HepG2 (cell line): ENCODE results near the gene DLL1. TPM values are rescaled to one million over a fixed set of nuclear protein-coding genes. Genes with fewer than 3 reads are reported as not detected.

Experiments
- ATAC-seq: fragments of 200-7000 bp; cut with Tn5 transposase; 3 replicates; pipeline ENCODE4 v1.9.1; 2020; ENCODE audit warnings: mild to moderate bottlenecking, moderate library complexity
- BruUV-seq: library from RNA; stranded (reverse); fragments of 400-500 nt; replicated peaks from 2 replicates; lab custom pipeline; 2021; lab: Mats Ljungman, UMichigan
- CTCF ChIA-PET: fragments of 300-600 bp; formaldehyde crosslinking; extraction: SDS; loops from one replicate; lab custom pipeline; 2021; ENCODE audit warnings: low total read pairs, inconsistent platforms, low intra/inter-chr PET ratio; lab: Yijun Ruan, JAX
- POLR2A ChIA-PET: fragments of 350-600 bp; sonication (Branson Sonifier 250); formaldehyde crosslinking; loops from one replicate; lab custom pipeline; 2020; ENCODE audit warnings: antibody characterized with exemption, inconsistent platforms; lab: Yijun Ruan, JAX
- DNase-seq: peaks from one replicate; pipeline ENCODE4 v3.0.0-alpha.2; 2015; ENCODE audit warnings: low spot score
- FAIRE-seq: peaks from 3 replicates; lab custom pipeline; 2011; peaks lifted over from hg19 to GRCh38; lab: Jason Lieb, UNC
- H2AFZ ChIP-seq: one replicate; pipeline ENCODE4 v1.6.1; 2011; ENCODE audit warnings: low read length, inconsistent platforms
- H3K27ac ChIP-seq: fragments of 300-600 bp; 3 replicates; pipeline ENCODE4 v1.8.0; 2011; ENCODE audit warnings: mixed run types, mild to moderate bottlenecking, mixed read lengths, low read length, inconsistent platforms; ENCODE audit not compliant: insufficient read depth; ENCODE audit errors: extremely low read length
- H3K27me3 ChIP-seq, 2 experiments: fragments of 200-600 bp in 1 of 2; 2 replicates in 1 of 2; 3 replicates in 1 of 2; pipeline versions ENCODE4 v1.6.0 to v1.8.0; 2011; ENCODE audit warnings: low read length in 2 of 2, mild to moderate bottlenecking in 2 of 2, moderate library complexity in 2 of 2, inconsistent platforms in 1 of 2; ENCODE audit not compliant: insufficient read depth in 2 of 2, control insufficient read depth in 1 of 2
- H3K36me3 ChIP-seq, 2 experiments: fragments of 200-600 bp in 1 of 2; replicated peaks in 1 of 2; 2 replicates in 1 of 2; 3 replicates in 1 of 2; pipeline versions ENCODE4 v1.5.1 to v1.8.0; 2011; ENCODE audit warnings: low read length in 2 of 2, inconsistent platforms in 1 of 2; ENCODE audit not compliant: insufficient read depth in 2 of 2, control insufficient read depth in 1 of 2
- H3K4me1 ChIP-seq: 2 replicates; pipeline ENCODE4 v1.5.1; 2012; ENCODE audit warnings: low read length, inconsistent platforms; ENCODE audit not compliant: insufficient read depth
- H3K4me2 ChIP-seq: 2 replicates; pipeline ENCODE4 v1.6.0; 2011; ENCODE audit warnings: low read depth, low read length, inconsistent platforms
- H3K4me3 ChIP-seq, 3 experiments: fragments of 200-600 bp in 1 of 3; sonication (generic), shearing (Covaris generic) in 1 of 3; replicated peaks in 1 of 3; 2 replicates each; pipeline ENCODE4 v1.5.1; 2011 to 2016; ENCODE audit warnings: low read length in 3 of 3, inconsistent platforms in 2 of 3, low read depth in 2 of 3, mild to moderate bottlenecking in 2 of 3, control low read depth in 1 of 3, mixed read lengths in 1 of 3; ENCODE audit not compliant: insufficient read depth in 1 of 3
- H3K79me2 ChIP-seq: one replicate; pipeline ENCODE4 v1.6.1; 2011; ENCODE audit warnings: low read length, inconsistent platforms; ENCODE audit not compliant: insufficient read depth
- H3K9ac ChIP-seq: 2 replicates; pipeline ENCODE4 v1.6.0; 2011; ENCODE audit warnings: mild to moderate bottlenecking, low read depth, low read length, inconsistent platforms; ENCODE audit not compliant: insufficient read depth
- H3K9me3 ChIP-seq: 2 replicates; pipeline ENCODE4 v1.5.1; 2012; ENCODE audit warnings: mild to moderate bottlenecking, low read length
- H4K20me1 ChIP-seq: 2 replicates; pipeline ENCODE4 v1.6.0; 2011; ENCODE audit warnings: inconsistent platforms, mild to moderate bottlenecking, low read length, moderate library complexity; ENCODE audit not compliant: insufficient read depth
- KDM4B ChIP-seq: sonication (generic); formaldehyde crosslinking; IDR thresholded peaks from 2 replicates; pipeline ENCODE4 v1.4.0; 2020; ENCODE audit warnings: missing genetic modification reagents
- NBN ChIP-seq: fragments of 450-650 bp; conservative IDR thresholded peaks from 2 replicates; pipeline ENCODE4 v1.6.1; 2017
- NFIB ChIP-seq: sonication (generic); formaldehyde crosslinking; IDR thresholded peaks from 2 replicates; pipeline ENCODE4 v1.9.0; 2021; ENCODE audit warnings: missing genetic modification reagents, mild to moderate bottlenecking, borderline replicate concordance
- STAT6 ChIP-seq: sonication (generic); formaldehyde crosslinking; IDR thresholded peaks from 2 replicates; pipeline ENCODE4 v1.4.0; 2020; ENCODE audit warnings: missing genetic modification reagents, mild to moderate bottlenecking, borderline replicate concordance
- ZNF615 ChIP-seq: sonication (generic); formaldehyde crosslinking; IDR thresholded peaks from 2 replicates; pipeline ENCODE4 v1.5.0; 2020; ENCODE audit warnings: mild to moderate bottlenecking, missing genetic modification reagents, borderline replicate concordance
- WGBS: methylation state at CpG from one replicate; pipeline ENCODE4 v1.1.6; 2017; ENCODE audit warnings: low lambda C conversion rate; 5-methylcytosine and 5-hydroxymethylcytosine counted together
- in situ Hi-C: cut with HindIII; loops from 2 replicates; pipeline ENCODE4 v1.10.0; 2017; ENCODE audit warnings: low pct_unique_long_range_greater_than_20kb; ENCODE audit not compliant: extremely low pct_ligation_motif_present
- intact Hi-C: fragments of 100-400 bp; cut with micrococcal nuclease; formaldehyde crosslinking; loops from one replicate; pipeline ENCODE4 v1.10.0; 2022; ENCODE audit not compliant: unreplicated experiment
- polyA plus RNA-seq, 8 experiments: library from polyadenylated mRNA; depleted of rRNA in 3 of 8; stranded (reverse) in 7 of 8; unstranded in 1 of 8; fragments of >200 nt; fragmentation: Illumina TruSeq in 4 of 8; extraction: Trizol in 4 of 8; gene quantifications; 2 replicates each; pipeline versions ENCODE4 v1.2.1 to v1.2.3, GENCODE V29; 2011 to 2016; ENCODE audit warnings: low read depth in 4 of 8, missing spikeins in 1 of 8, mixed read lengths in 1 of 8; ENCODE audit not compliant: insufficient read depth in 1 of 8
- total RNA-seq, 5 experiments: library from RNA; depleted of rRNA; stranded (reverse); fragments of >200 nt; fragmentation: Illumina TruSeq; extraction: Trizol; gene quantifications; 2 replicates each; pipeline ENCODE4 v1.2.3, GENCODE V29; 2016; ENCODE audit warnings: low read depth in 1 of 5
- TF ChIP-seq, protein P1 (sequence below): sonication (generic); formaldehyde crosslinking; IDR thresholded peaks from 2 replicates; pipeline ENCODE4 v1.4.0; 2020; ENCODE audit warnings: missing genetic modification reagents

The DLL1 gene
- total and polyA plus RNA-seq, 2 of the 13 experiments (the other 11 are each of a cell fraction or from before 2014, with no cell fraction given): not detected

GRCh38 chr6:170273681-170274080 is 17.2 kb downstream of the DLL1 start (continued):
- no peak for TF ChIP-seq STAT6

DNA sequence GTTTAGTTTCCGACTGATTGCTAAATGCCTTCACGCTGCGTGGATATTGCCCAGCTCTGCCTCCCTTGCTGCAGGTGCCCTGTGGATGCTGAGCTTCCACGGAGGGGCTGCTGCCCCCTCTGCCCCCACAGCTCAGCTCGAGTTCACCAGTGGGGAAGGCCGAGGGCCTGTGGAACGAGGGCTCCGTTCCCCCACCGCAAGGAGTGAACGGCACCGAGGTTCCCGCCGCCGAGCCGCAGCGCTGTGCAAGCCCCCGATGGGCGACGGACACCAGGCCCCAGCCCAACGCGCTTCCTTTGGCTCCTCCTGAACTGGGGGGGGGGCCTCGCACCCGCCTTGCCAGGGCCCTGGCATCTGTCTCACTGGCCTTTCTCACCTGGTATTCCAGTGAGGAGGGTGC is 17.7 kb downstream of the DLL1 start:
- 47% methylated on average over 16 of the region's 23 CpGs for WGBS
- Histone ChIP-seq H3K27me3 (peaks cover 40 to 86% of the 10 kb centered on the region in 2 experiments), H3K4me1 (no peaks in the 10 kb centered on the region), H3K36me3 (no peaks in the 10 kb centered on the region), H3K4me3 (no peak overlapping the region)
- intact Hi-C loops: no loop called here
- POLR2A ChIA-PET: no interaction called here
- TF ChIP-seq NBN: no peak
- no peak for TF ChIP-seq ZNF615 (CRISPR knock-in tag)
- no peak for TF ChIP-seq NFIB (CRISPR knock-in tag)
- TF ChIP-seq, protein P1, sequence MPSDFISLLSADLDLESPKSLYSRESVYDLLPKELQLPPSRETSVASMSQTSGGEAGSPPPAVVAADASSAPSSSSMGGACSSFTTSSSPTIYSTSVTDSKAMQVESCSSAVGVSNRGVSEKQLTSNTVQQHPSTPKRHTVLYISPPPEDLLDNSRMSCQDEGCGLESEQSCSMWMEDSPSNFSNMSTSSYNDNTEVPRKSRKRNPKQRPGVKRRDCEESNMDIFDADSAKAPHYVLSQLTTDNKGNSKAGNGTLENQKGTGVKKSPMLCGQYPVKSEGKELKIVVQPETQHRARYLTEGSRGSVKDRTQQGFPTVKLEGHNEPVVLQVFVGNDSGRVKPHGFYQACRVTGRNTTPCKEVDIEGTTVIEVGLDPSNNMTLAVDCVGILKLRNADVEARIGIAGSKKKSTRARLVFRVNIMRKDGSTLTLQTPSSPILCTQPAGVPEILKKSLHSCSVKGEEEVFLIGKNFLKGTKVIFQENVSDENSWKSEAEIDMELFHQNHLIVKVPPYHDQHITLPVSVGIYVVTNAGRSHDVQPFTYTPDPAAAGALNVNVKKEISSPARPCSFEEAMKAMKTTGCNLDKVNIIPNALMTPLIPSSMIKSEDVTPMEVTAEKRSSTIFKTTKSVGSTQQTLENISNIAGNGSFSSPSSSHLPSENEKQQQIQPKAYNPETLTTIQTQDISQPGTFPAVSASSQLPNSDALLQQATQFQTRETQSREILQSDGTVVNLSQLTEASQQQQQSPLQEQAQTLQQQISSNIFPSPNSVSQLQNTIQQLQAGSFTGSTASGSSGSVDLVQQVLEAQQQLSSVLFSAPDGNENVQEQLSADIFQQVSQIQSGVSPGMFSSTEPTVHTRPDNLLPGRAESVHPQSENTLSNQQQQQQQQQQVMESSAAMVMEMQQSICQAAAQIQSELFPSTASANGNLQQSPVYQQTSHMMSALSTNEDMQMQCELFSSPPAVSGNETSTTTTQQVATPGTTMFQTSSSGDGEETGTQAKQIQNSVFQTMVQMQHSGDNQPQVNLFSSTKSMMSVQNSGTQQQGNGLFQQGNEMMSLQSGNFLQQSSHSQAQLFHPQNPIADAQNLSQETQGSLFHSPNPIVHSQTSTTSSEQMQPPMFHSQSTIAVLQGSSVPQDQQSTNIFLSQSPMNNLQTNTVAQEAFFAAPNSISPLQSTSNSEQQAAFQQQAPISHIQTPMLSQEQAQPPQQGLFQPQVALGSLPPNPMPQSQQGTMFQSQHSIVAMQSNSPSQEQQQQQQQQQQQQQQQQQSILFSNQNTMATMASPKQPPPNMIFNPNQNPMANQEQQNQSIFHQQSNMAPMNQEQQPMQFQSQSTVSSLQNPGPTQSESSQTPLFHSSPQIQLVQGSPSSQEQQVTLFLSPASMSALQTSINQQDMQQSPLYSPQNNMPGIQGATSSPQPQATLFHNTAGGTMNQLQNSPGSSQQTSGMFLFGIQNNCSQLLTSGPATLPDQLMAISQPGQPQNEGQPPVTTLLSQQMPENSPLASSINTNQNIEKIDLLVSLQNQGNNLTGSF: no peak
- no peak for TF ChIP-seq KDM4B (CRISPR knock-in tag)
- TF ChIP-seq, all 625 proteins: peak for 0
- CTCF ChIA-PET: no interaction called here
- Histone ChIP-seq H3K4me2 (no peak overlapping the region), H3K9ac (no peak overlapping the region), H2AFZ (no peak overlapping the region), H3K27ac (no peak overlapping the region), H4K20me1 (no peaks in the 10 kb centered on the region), H3K79me2 (no peaks in the 10 kb centered on the region), H3K9me3 (no peaks in the 10 kb centered on the region)
- DNase-seq: no peak
- FAIRE-seq: no peak
- no peak for ATAC-seq
- BruUV-seq: no TSS peak
- in situ Hi-C loops: no loop called here
